IPS-NIHi7 (cell line): ENCODE measurements around the gene TTC4.

Experiments used
- DNase-seq: peaks from one replicate; pipeline ENCODE4 v3.0.0; 2012; ENCODE audit warnings: mixed read lengths; ENCODE audit errors: extremely low spot score

The TTC4 gene

DNA sequence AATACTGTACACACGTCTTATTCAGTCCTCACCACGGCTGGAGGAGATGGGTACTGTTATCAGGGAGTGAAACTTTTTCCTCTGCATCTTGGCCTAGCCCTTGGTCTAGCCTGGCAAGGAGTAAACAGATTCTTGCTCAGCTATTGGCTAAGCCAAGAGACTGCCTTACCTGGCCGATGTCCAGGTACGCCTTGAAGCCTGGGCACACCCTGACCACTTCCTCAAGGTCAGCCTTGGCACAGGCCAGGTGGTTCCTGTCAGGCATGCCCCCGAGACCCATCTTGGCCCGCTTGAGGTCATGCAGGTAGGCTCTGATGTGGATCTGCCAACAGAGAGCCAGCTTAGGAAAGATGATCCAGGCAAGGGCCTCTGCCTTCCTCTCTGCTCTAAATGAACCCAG is 66.5 kb downstream of the TTC4 start:
- DNase-seq, result no peak

GRCh38 chr1:54782588-54782987 is 66.9 kb downstream of the TTC4 start:
- DNase-seq, result no peak

- DNase-seq, result no peak
Measured at GRCh38 chr1:54784066-54784465, 68.4 kb downstream of the TTC4 start.

GRCh38 chr1:54786778-54787177 is 71.1 kb downstream of the TTC4 start:
- DNase-seq, result no peak

DNA sequence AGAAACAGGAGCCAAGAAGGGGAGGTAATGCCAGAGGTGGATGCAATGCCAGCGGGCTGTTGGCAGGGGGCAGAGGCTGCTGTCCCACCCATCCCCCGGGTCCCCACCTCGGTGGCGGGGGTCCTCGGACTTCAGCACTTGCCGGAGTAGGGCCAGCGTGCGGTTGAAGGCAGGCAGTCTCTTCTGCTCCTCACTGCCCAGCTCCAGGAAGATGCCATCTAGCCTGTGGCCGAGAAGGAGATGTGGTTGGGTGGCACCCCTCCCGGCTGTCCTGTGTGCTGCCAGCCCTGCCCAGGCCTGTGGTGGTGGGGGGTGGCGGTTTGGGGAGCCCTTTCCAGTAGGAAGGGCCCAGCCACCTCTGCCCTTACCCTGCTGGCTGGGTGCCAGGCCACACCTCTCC is 71.9 kb downstream of the TTC4 start:
- no peak for DNase-seq

GRCh38 chr1:54788459-54788858 is 72.8 kb downstream of the TTC4 start:
- no peak for DNase-seq

DNA sequence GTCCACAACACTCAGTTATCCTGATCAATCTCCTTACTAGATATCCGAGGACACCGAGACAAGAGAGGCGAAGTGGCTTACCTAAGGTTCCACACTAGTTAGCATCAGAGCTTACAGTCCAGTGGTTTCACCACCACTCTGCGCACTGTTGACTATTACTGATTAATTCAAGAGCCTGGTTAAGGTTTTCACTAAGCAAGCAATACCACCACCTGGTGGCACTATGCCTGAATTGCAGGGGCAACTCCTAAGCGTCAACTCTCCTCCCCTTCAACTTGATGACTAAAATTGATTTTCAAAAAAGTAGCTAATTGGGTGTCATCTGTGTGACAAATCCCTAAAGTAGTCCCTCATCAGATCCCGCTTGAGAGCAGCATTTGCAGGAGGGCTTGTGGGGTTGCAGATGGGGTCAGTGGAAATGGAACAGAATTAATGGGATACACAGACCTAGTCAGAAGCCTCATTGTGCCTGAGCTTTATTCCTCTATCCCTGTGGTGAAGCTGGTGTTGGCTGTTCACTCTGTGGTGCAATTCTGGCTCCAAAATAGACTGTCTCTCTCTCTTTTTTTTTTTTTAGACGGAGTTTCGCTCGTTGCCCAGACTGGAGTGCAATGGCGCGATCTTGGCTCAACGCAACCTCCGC is 76.3 kb downstream of the TTC4 start:
- DNase-seq, result peak; percentile 78
